NCI-H446 treated with DMSO at 0.1 percent for 48 hours (cell line): ENCODE measurements around the gene PAEP.

Source experiments
- DNase-seq: peaks from one replicate; lab custom pipeline; 2025; lab: John Stamatoyannopoulos, UW

Gene PAEP

DNA sequence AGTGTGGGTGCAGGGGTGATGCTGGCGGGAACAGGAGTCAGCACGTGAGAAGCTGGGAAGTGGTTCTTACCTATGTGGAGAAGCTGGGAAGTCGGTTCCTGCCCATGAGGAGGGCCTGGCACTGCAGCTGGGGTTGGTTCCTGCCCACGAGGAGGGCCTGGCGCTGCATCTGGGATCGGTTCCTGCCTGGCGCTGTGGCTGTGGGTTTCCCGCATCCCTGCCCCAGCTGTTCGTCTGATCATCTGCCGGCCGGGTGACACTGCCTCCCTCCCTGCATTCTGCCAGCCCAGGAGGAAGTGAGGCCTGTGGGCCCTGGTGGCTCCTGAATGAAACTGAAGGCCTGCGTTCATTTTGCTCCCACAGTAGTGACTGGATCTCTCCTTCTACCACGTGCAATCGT lies 10.5 kb upstream of the PAEP start:
- DNase-seq, result no peak

DNA sequence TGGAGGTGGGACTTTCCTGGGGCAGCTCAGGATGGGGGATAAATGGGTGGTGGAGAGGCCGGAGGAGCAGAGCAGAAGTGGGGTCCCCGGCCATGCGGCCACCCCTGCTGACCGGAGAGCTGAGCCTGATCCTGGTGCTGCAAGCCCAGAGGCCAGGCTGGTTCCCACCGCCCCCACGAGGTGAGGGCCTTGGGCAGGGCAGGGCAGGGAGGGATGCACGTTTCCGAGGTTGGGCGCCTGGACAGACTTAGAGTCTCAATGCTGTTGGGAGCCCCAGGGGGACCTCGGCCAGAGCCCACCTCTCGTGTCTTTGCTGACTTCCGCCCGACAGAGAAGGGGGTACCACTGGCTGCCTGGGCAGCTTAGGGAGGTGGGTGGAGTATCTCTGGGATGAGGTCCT lies 10.1 kb upstream of the PAEP start:
- DNase-seq, result no peak

DNA sequence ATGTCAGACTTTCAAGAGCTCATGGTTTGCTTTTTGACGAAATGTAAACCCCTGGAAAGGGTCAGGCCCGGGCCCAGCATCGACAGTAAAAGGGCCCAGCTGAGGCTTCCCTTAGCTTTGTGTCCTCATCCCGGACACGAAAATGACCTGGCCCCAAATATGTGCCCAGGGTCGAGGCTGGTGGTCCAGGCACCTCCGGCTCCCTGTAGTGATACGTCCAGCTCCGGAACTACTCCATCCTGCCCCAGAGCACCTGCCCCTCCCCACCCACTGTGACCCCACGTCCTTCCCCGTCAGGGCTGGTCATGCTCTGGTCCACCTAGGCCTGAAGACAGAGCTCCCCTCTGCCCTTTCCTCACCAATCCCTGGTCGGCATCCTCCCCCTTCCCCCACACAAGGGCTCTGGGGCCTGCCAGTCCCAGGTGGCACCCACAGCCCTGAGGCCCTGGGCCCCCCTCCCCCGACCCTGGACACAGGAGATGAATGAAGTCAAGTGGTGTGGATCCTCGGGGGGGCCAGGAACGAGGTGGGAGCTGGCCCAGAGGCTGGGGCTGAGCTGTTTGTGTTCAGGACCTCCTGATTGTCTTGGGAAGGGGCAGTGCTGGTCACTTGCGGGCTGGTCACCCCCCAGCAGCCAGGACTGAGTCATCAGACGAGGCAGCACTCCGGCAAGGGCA lies 9.4 kb upstream of the PAEP start:
- DNase-seq, result no peak

DNA sequence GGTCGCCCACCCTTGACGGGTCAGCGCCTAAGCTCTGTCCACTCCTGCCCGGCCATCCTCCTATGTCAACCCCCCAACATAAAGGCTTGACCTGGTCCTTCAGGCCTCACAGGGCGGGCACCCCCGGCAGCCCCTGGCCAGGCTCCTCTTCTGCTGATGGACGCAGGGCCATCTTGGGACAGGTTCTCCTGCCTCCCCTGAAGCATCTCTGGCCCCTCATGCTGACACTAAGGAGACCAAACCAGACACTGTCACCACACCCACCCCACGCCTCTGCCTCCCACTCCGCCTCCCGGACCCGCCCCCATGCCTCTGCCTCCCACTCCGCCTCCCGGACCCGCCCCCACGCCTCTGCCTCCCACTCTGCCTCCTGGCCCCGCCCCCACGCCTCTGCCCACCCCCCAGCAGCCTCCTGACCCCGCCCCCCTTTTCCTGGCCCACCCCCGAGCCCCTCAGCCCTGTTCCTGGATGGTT lies 8.8 kb upstream of the PAEP start:
- no peak for DNase-seq

DNA sequence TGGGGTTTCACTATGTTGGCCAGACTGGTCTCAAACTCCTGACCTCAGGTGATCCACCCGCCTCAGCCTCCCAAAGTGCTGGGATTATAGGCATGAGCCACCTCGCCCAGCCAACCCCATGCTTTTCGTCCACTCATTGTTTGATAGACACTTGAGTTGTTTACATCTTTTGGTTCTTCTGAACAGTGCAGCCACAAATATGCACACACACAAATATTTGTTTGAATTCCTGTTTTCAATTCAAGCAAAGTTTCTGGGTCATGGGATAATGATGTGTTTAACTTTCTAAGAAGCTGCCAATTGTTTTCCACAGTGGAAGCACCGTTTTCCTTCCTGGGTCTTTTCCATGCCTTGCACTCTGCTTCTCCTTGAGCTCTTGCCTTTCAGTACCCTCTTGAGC lies 6.8 kb upstream of the PAEP start:
- DNase-seq, result no peak

DNA sequence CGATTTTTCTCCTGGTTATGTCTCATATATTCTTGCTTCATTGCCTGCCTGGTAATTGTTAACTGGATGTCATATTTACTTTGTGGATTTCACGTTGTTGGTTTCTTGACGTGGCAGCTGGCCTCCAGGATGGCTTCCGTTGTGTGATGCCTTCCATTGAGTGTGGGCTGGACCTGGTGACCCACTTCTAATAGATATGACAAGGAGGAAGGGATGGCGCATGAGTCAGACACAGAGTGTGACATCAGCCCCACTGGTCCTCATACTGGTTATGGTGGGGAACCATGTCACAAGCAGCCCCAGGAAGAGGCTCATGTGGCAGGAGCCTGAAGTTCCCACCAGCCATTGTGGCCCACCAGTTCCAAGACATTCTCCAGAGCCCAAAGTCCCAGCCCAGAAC lies 6.4 kb upstream of the PAEP start:
- no peak for DNase-seq

DNA sequence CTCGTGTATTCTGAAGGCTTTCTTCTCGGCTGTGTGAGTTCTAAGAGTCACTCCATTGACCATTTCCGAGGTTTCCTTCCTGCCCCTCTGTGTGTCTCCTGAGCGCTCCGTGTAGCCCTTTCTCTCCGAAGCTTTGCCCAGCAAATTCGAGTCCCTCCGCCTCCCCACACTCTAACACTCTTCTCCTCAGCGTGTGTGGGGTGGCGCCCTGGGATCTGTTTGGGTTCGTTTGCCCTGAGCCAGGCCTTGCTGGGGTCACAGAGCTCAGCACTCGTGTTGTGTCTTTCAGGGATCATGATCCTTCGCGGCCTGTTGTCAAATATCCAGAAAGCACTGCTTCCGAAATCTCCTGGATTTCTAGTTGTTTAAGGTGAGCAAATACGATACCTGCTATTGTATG lies 5.6 kb upstream of the PAEP start:
- no peak for DNase-seq

DNA sequence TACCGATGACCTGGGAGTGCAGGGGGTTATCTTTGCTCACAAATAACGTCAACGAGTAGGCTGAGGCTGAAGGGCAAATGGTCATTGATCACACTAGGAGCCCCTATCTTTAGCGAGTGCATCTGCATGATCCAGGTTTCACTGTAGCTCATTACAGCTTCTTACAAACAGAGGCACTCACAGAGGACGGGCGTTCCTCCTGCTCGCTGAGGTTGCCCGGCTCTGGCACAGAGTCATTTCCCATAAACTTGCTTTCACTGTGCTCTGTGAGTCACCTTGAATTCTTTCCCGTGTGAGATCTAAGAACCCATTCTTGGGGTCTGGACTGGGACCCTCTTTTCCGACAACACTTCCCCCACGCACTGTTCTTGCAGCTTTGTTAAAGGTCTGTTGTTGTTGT lies 1.9 kb upstream of the PAEP start:
- DNase-seq, result no peak

DNA sequence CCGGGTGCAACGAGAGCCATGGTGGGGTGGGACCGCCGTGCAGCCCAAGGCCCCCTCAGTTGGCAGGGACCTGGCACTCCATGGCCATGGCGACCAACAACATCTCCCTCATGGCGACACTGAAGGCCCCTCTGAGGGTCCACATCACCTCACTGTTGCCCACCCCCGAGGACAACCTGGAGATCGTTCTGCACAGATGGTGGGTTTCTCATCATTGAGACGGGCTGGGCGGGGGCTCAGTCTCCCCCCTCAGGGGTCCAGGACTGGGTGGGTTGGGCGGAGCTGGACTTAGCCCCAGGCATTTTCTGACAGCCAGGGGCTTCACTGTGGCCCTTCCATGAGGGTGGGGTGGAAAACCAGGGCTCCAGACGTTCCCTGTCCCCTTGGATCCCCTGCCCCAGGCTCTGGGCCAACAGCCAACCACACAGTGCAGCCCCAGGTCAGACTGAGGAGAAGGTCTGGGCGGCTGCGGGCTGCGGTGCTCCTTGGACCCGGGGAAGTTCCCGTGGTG lies 734 bp downstream of the PAEP start:
- DNase-seq, result no peak

DNA sequence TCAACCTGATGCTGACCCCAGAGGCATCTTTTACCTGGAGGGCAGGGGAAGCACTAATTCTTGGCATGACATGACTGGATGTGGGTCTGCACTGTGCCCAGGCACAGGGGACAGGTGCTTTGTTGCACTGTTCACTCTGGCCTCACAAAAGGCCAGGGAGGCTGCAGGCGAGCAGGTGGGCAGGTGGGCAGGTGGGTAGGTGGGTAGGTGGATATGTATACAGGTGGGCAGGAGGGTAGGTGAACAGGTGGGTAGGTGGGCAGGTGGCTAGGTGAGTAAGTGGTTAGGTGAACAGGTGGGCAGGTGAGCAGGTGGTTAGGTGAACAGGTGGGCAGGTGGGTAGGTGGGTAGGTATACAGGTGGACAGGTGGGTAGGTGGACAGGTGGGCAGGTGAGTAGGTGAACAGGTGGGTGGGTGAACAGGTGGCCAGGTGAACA lies 1.5 kb downstream of the PAEP start:
- no peak for DNase-seq

DNA sequence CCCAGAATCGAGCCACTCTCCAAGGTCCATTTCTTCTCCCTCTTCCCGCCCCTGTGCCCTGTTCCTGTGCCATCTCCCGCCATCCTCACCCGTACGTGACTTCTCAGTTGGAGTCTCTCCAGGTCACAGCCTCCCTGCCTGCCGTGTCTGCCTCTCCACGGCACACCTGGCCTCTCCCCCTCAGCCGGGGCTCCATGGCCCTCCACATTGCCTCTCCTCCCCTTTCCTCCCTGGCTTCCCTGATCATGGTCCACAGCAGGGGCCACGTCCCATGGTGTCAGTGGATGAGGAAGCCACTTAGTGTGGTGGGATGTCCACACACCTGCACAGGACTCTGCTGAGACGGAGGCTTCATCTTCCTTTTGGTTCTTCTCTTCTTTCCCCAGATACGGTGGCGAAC lies 2.3 kb downstream of the PAEP start:
- no peak for DNase-seq

DNA sequence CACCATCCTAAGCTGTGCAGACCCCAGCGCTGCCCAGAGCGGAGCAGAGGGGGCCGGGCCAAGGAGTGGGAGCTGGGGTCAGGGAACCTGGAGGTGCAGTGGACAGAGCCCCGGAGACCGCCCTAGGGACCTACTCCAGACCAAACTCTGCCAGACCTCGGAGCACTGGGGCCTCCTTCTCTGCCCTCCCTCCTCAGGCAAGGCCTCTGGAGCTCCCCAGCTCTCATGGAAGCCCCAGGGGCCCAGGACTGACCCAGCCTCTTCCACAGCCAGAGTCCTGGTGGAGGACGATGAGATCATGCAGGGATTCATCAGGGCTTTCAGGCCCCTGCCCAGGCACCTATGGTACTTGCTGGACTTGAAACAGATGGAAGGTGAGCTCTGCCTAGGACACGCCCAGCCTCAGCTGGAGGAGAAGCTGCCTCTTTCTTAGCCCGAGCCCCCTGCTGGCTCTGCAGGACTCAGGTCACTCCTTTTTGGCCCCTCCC lies 3.6 kb downstream of the PAEP start:
- no peak for DNase-seq

DNA sequence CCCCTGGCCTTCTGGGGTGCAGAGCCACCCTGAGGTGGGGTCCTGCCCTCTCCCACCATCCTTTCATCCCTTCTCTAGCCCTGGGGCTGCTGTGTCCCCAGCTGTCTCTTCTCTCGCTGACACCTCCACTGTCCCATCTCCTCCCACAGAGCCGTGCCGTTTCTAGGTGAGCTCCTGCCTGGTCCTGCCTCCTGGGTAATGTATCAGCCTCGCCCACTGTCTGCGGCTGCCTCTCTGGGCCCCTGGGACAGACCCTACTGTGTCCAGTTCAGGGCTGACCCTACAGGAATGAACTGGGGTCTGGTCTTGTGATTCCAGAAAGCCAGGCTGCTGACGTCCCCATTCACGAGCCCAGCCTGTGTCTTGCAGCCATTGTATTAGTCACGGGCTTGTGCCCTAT lies 4.1 kb downstream of the PAEP start:
- DNase-seq, result no peak

DNA sequence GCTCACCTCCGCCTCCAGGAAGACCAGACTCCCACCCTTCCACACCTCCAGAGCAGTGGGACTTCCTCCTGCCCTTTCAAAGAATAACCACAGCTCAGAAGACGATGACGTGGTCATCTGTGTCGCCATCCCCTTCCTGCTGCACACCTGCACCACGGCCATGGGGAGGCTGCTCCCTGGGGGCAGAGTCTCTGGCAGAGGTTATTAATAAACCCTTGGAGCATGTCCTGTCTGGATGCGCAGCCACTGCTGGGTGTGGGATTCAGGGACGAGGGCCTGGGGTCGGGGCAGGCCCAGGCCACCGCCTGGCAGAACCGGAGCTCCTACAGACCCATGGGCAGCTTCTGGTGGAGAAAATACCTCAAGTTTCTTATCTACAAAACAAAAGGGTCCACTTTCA lies 5.0 kb downstream of the PAEP start:
- no peak for DNase-seq

DNA sequence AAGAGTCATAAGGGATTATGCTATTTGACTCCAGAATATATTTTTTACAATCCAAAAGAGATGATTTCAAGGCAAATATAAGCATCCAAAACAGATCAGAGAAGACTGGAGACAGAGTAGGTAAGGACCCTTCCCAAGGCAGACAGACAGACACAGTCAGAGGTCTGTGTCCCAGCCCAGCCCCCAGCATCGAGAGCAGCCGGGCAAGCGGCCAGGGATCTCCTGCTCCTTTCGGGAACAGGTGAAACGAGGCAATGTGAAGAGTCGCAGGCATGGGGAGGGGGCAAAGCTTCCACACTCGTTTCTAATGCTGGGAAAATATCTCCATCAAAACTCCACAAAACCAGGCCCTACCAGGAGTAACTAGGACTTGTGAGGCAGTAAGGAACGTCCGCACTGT lies 5.8 kb downstream of the PAEP start:
- no peak for DNase-seq

DNA sequence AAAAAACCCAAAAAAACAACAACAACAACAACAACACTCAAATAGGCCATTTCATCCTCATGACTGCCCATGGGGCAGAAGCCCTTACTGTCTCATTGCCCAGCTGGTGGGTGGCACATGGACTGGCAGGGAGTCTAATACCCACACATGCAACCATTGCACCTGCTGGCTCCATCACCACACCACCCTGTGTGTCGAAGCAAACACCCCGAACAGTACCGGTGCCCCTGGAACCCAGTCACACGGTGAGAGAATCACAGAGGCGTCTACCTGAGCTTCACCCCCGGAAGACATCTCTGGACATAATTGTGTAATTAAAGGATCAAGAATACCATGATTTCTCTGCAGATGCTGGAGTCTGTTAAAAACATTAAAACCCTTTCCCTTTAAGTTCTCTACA lies 6.5 kb downstream of the PAEP start:
- no peak for DNase-seq

DNA sequence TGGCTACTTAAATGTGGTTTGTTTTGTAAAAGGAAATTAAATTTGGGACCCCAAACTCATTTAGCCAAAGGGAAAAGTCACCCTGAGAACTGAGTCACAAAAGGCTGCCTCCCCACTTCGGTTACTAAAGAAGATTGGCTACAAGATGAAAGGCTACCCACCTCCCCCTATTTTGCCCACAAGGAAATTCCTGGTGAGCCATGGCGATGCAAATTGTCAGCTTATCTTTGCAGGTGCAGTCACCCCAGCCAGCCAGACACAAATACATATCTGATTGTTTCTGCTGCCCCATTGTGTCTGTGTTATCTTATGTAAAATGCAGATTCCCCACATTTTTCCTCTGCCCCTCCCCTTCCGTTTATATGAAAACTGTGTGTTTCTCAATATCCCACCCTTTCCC lies 8.9 kb downstream of the PAEP start:
- no peak for DNase-seq

DNA sequence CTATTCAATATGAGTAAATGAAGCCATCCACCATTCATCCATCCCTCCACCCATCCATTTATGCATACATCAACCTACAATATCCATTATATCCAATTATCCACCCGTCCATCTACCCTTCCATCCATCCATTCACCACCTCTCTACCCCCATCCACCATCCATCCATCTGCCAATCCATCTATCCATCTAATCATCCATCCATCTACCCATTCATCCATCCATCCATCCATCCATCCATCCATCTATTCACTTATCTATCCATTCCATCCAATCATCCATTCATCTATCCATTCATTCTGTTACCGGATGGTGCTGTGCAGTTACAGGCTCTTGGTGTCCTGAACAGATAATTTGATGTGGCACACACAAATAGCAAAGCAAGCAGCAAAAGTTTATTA lies 10.7 kb downstream of the PAEP start:
- no peak for DNase-seq

DNA sequence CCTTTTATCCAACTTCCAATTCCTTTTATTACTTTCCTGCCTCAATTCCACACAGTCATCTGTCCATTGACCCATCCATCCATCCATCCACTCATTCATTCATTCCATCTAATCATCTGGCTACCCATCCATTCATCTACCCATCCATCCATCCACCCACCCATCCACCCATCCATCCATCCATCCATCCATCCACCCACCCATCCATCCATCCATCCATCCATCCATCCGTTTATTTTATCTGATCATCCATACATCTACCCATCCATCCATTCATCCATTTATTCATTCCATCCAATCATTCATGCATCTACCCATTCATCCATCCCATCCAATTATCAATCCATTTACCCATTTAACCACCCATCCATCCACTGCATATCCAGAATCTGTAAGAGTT lies 11.6 kb downstream of the PAEP start:
- no peak for DNase-seq

DNA sequence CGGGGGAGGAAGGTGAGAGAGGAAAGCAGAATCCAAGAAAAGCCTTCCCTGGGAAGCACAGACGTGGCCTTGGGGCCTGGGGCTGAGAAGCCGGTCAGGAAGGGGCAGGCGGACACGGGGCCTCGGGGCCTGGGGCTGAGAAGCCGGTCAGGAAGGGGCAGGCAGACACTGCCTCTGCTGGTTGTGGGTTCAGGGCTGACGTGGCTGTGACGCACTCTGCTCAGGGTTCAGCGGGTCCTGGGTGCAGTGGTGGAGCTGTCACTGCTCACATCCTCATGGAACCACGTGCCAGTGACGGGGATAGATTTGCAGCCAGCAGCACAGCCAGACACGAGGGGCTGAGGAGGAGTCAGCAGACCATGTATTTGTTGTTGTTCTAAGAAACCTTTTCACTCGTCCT lies 12.8 kb downstream of the PAEP start:
- DNase-seq, result no peak

DNA sequence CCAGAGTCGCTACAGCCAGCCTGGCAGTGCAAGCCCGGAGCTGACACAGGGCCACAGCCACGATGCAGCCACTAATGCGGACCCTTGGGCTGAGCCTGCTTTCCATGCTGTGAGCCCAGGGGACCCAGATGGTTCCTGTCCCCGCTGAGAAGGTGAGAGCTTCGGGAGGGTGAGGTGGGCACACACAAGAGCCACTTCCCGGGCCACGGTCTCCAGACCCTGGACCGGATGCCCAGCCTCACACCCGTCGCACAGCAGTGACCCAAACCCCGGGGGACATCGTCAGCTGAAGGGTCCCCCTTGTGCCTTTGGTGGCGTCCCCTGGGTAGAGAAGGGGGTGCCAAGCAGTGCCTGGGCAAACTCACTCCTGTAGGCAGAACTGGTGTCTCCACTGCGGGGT lies 13.4 kb downstream of the PAEP start:
- DNase-seq, result no peak

DNA sequence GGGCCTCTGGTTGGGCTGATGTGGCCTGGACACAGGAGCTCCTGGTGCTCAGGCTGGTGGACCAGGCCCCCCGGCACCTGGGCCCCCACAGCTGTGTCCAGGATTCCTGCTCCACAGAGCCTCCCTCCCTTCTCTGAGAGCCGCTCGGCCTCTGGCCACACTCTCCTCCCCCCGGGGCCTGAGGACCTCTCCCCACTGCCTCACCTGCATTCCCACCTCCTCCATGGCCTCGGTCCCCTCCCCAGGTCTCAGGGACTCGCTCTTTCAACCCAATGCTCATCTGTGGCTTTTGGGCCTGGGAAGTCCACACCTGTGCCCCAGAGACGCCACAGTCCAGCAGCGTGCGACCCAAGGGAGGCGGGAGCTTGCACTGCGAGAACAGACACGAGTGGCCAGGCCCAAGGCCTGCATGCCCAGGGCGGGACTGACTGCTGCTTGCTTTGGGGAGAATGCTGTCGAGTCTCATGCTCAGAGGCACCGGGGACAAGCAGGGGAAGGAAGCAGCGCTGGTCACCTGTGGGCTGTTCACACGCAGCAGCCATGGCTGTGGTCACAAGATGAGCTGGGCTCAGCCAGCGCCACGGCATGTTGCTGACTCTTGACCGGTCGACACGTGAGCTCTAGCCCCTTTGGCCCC lies 14.6 kb downstream of the PAEP start:
- DNase-seq, result no peak

DNA sequence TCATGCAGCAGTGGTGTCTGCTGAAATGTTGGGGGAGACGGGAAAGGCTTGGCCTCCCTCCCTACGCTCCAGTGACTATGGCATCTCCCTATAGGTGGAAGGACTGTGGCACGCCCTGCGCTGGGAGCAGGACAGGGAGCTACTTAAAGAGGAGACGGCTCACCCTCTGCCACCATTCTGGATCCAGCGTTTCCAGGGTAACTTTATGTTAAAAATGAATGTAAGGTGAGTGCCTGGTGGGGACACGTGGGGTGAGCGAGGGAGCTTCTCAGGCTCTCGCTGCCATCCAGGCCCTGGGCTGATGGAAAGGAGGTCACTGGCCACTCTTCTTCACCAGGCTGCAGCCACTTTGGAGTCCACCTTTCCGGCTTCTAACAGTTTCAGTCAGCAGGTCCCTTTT lies 15.7 kb downstream of the PAEP start:
- DNase-seq, result no peak

DNA sequence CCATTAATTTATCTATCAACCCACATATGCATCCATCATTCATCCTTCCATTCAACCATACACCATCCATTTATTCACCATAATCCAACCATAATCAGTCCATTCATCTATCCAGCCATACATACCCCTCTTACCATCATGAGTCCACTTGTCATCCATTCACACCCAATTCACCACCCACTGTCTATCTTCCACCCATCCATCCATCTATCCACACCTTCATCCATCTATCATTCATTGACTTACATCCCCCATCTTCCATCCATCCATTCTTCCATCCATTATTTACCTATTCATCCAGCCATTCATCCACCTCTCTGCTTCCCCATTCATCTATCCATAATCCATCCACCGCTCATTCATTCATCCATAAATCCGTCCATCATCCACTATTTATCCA lies 17.8 kb downstream of the PAEP start:
- DNase-seq, result no peak
